Measurements from ENCODE around the gene MB21D2. TPM values are rescaled to one million over a fixed set of nuclear protein-coding genes. Genes with fewer than 3 reads are reported as not detected.

MB21D2 gene
- total and polyA plus RNA-seq, 2 of the 8 experiments (the other 6 are each of a cell fraction or from before 2014, with no cell fraction given), result 10.0 to 21.0 TPM

GRCh38 chr3:192867645-192868044, 50.0 kb downstream of the MB21D2 start (continued):
- no peak for TF ChIP-seq BRCA1 (IDR thresholded peaks at IDR 0.05; ENCODE audit: low read depth, low read length)
- TF ChIP-seq GTF2F1 (IDR thresholded peaks at IDR 0.05; ENCODE audit: borderline replicate concordance, low read depth, low read length), result no peak
- no peak for TF ChIP-seq BCL11A (IDR thresholded peaks at IDR 0.05; ENCODE audit: low read depth in 2 of 2, low read length in 2 of 2)
- no peak for TF ChIP-seq TAF1 (IDR thresholded peaks at IDR 0.05; ENCODE audit: low read depth, low read length)
- no peak for TF ChIP-seq KDM5A (IDR thresholded peaks at IDR 0.05; ENCODE audit: low read length)
- TF ChIP-seq CHD2 (IDR thresholded peaks at IDR 0.05; ENCODE audit: low read length), result no peak

Data from H1 (cell line).